Esophagus muscularis mucosa (tissue), 4 donors: ENCODE data around the gene RIN1. TPM values are rescaled to one million over a fixed set of nuclear protein-coding genes. Genes with fewer than 3 reads are reported as not detected.

Source experiments
- DNase-seq: peaks from one replicate; pipeline ENCODE4 v3.0.0-alpha.2; 2017; ENCODE audit errors: extremely low spot score
- H3K27ac ChIP-seq, 4 donors: fragments of 200-600 bp; sonication (generic); replicated peaks in 1 of 4; 1 replicate in 3 of 4; 2 replicates in 1 of 4; pipeline ENCODE4 v1.5.1; 2016 to 2019; ENCODE audit warnings: mild to moderate bottlenecking in 1 of 4
- H3K27me3 ChIP-seq, 4 donors: fragments of 200-600 bp; sonication (generic); one replicate each; pipeline versions ENCODE4 v1.5.1 to v1.6.0; 2016 to 2019
- H3K36me3 ChIP-seq, 4 donors: fragments of 200-600 bp; sonication (generic); one replicate each; pipeline ENCODE4 v1.5.1; 2016 to 2019
- H3K4me1 ChIP-seq, 4 donors: fragments of 200-600 bp; sonication (generic); one replicate each; pipeline ENCODE4 v1.5.1; 2016 to 2019
- H3K4me3 ChIP-seq, 4 donors: fragments of 200-600 bp; sonication (generic); 1 replicate in 2 of 4; 2 replicates in 2 of 4; pipeline ENCODE4 v1.5.1; 2016 to 2019; ENCODE audit warnings: mild to moderate bottlenecking in 4 of 4, moderate library complexity in 1 of 4
- H3K9me3 ChIP-seq, 4 donors: fragments of 200-600 bp; sonication (generic); 1 replicate in 3 of 4; 2 replicates in 1 of 4; pipeline ENCODE4 v1.5.1; 2016 to 2019
- CTCF ChIP-seq, 3 experiments: fragments of 200-600 bp in 2 of 3; fragments of 450-650 bp in 1 of 3; sonication (generic) in 2 of 3; IDR thresholded peaks; one replicate each; pipeline ENCODE4 v1.5.1; 2017 to 2019; ENCODE audit warnings: antibody characterized with exemption in 3 of 3, mild to moderate bottlenecking in 2 of 3, moderate library complexity in 1 of 3
- EP300 ChIP-seq: sonication (generic); formaldehyde crosslinking; IDR thresholded peaks from one replicate; pipeline ENCODE4 v1.6.1; 2017; ENCODE audit warnings: antibody characterized with exemption
- POLR2A ChIP-seq: fragments of 450-650 bp; IDR thresholded peaks from one replicate; pipeline ENCODE4 v1.6.1; 2017; ENCODE audit warnings: antibody characterized with exemption, moderate library complexity, mild to moderate bottlenecking, low read depth
- POLR2AphosphoS5 ChIP-seq, 2 donors: sonication (generic); formaldehyde crosslinking; IDR thresholded peaks; one replicate each; pipeline ENCODE4 v1.6.1; 2017; ENCODE audit warnings: antibody characterized with exemption in 2 of 2
- WGBS: methylation state at CpG from one replicate; pipeline ENCODE4 v1.1.5; 2018; 5-methylcytosine and 5-hydroxymethylcytosine counted together
- intact Hi-C: fragments of 100-400 bp; cut with DNase I; formaldehyde crosslinking; loops from one replicate; pipeline ENCODE4 v1.15.1; 2023
- total RNA-seq, 4 donors: library from RNA; depleted of rRNA; stranded (reverse); fragments of >200 nt; gene quantifications; one replicate each; pipeline versions ENCODE4 v1.1.0 to v1.2.1, GENCODE V29; 2016

Gene RIN1
- total RNA-seq, 4 donors from 2014 or later, result 3.1 to 6.6 (median 4.5) TPM

GRCh38 chr11:66314561-66315497 lies 21.4 kb downstream of the RIN1 start:
- no peak for DNase-seq
- peak overlapping the region; percentile 83 to 95 (median 89) for H3K27ac ChIP-seq
- 78% methylated on average over 8 of the region's 17 CpGs for WGBS
- no peaks in the 10 kb centered on the region for H3K36me3 ChIP-seq
- no peak for TF ChIP-seq POLR2A
- no peak for TF ChIP-seq POLR2AphosphoS5 (IDR thresholded peaks at IDR 0.05)
- no peak for TF ChIP-seq CTCF (IDR thresholded peaks at IDR 0.05)
- TF ChIP-seq EP300, result no peak
- intact Hi-C loops, result loop anchor here (5.0 kb wide), 1 partner anchor 72 kb away; no protein-coding TSS in a partner anchor
- H3K27me3 ChIP-seq, result peaks cover 0 to 8% (median 0%) of the 10 kb centered on the region in 4 donors
- H3K4me3 ChIP-seq, result peak overlapping the region; percentile 59 to 75 (median 62)
- H3K4me1 ChIP-seq, result peaks cover 44 to 76% (median 72%) of the 10 kb centered on the region in 4 donors
- H3K9me3 ChIP-seq, result no peaks in the 10 kb centered on the region

- TF ChIP-seq EP300 (no peak), CTCF (IDR thresholded peaks at IDR 0.05) (no peak), POLR2A (no peak), POLR2AphosphoS5 (IDR thresholded peaks at IDR 0.05) (no peak)
- Histone ChIP-seq H3K36me3 (no peaks in the 10 kb centered on the region), H3K27ac (peak overlapping the region; percentile 83 to 95 (median 89)), H3K4me1 (peaks cover 44 to 76% (median 70%) of the 10 kb centered on the region in 4 donors), H3K9me3 (no peaks in the 10 kb centered on the region), H3K4me3 (peak overlapping the region; percentile 59 to 75 (median 62)), H3K27me3 (peaks cover 0 to 8% (median 0%) of the 10 kb centered on the region in 4 donors)
- 54% methylated on average over 1 of the region's 1 CpG for WGBS
- DNase-seq, result no peak
- intact Hi-C loops, result loop anchor here (5.0 kb wide), 1 partner anchor 73 kb away; no protein-coding TSS in a partner anchor
Measured at GRCh38 chr11:66314186-66314501, 22.1 kb downstream of the RIN1 start.

GRCh38 chr11:66313321-66314185 lies 22.7 kb downstream of the RIN1 start:
- no peak for DNase-seq
- Histone ChIP-seq H3K4me3 (peak overlapping the region; percentile 59 to 75 (median 62)), H3K9me3 (no peaks in the 10 kb centered on the region), H3K27me3 (peaks cover 0 to 8% (median 0%) of the 10 kb centered on the region in 4 donors), H3K36me3 (no peaks in the 10 kb centered on the region), H3K4me1 (peaks cover 41 to 71% (median 64%) of the 10 kb centered on the region in 4 donors), H3K27ac (peak overlapping the region; percentile 83 to 95 (median 89))
- intact Hi-C loops, result loop anchor here (5.0 kb wide), 1 partner anchor 74 kb away; no protein-coding TSS in a partner anchor
- TF ChIP-seq EP300, result no peak
- TF ChIP-seq POLR2A, result no peak
- no peak for TF ChIP-seq CTCF (IDR thresholded peaks at IDR 0.05)
- no peak for TF ChIP-seq POLR2AphosphoS5 (IDR thresholded peaks at IDR 0.05)
- WGBS, result 40% methylated on average over 19 of the region's 38 CpGs

- WGBS, result 7% methylated on average over 19 of the region's 52 CpGs
- no peak for TF ChIP-seq CTCF (IDR thresholded peaks at IDR 0.05)
- peak; percentile 74 to 85 for TF ChIP-seq POLR2AphosphoS5 (IDR thresholded peaks at IDR 0.05)
- peak overlapping the region; percentile 83 to 95 (median 89) for H3K27ac ChIP-seq
- H3K4me1 ChIP-seq, result peaks cover 35 to 63% (median 56%) of the 10 kb centered on the region in 4 donors
- H3K27me3 ChIP-seq, result peaks cover 0 to 8% (median 0%) of the 10 kb centered on the region in 4 donors
- H3K36me3 ChIP-seq, result no peaks in the 10 kb centered on the region
- peak; percentile 100 for DNase-seq
- no peaks in the 10 kb centered on the region for H3K9me3 ChIP-seq
- H3K4me3 ChIP-seq, result peak overlapping the region; percentile 59 to 75 (median 62)
- intact Hi-C loops, result loop anchor here (5.0 kb wide), 1 partner anchor 75 kb away; no protein-coding TSS in a partner anchor
Measured at GRCh38 chr11:66312549-66313320, 23.5 kb downstream of the RIN1 start.
